ENCODE results near the gene C18orf63. TPM values are rescaled to one million over a fixed set of nuclear protein-coding genes. Genes with fewer than 3 reads are reported as not detected.

Gene C18orf63
- total and polyA plus RNA-seq, 2 donors (not counting 3 experiments of a cell fraction or from before 2014, with no cell fraction given): not detected

GRCh38 chr18:74400813-74401212 lies 85.2 kb downstream of the C18orf63 start:
- CTCF ChIA-PET: no interaction called here
- FAIRE-seq: no peak
- BruUV-seq (replicated peaks): no TSS peak
- H3K9me3 ChIP-seq (replicated peaks; ENCODE audit: control insufficient read depth, insufficient read depth, low read length): no peaks in the 10 kb centered on the region
- no peak overlapping the region for H3K27ac ChIP-seq (ENCODE audit: insufficient read depth, low read depth, low read length)
- no peak overlapping the region for H3K9ac ChIP-seq (replicated peaks; ENCODE audit: extremely low read depth, insufficient read depth, low read length)
- POLR2A ChIA-PET: no interaction called here
- DNase-seq (ENCODE audit: low read depth, low spot score): no peak
- H3K36me3 ChIP-seq (ENCODE audit: control insufficient read depth in 2 of 2, extremely low read depth in 1 of 2, insufficient read depth in 2 of 2, low read length in 2 of 2): no peaks in the 10 kb centered on the region
- no peak overlapping the region for H2AFZ ChIP-seq (ENCODE audit: low read depth, low read length)
- dilution Hi-C loops (cut with MboI; ENCODE audit: extremely low pct_ligation_motif_present, low sequenced_read_pairs) (no loop called here), intact Hi-C loops (cut with micrococcal nuclease) (loop anchor here (10.0 kb wide), 1 partner anchor 64 kb away; no protein-coding TSS in a partner anchor)
- H4K20me1 ChIP-seq (replicated peaks; ENCODE audit: control insufficient read depth, extremely low read depth, insufficient read depth, low read length): no peaks in the 10 kb centered on the region
- no peaks in the 10 kb centered on the region for H3K79me2 ChIP-seq (ENCODE audit: control insufficient read depth, insufficient read depth, low read length)
- no peaks in the 10 kb centered on the region for H3K9me1 ChIP-seq (replicated peaks; ENCODE audit: control insufficient read depth, extremely low read depth, insufficient read depth, low read length)
- H3K4me2 ChIP-seq (ENCODE audit: insufficient read depth, low read length): no peak overlapping the region
- H3K4me3 ChIP-seq (replicated peaks in 1 of 3; ENCODE audit: insufficient read depth in 1 of 3, low read depth in 1 of 3, low read length in 3 of 3): no peak overlapping the region
- H3K27me3 ChIP-seq (ENCODE audit: control insufficient read depth in 2 of 2, insufficient read depth in 2 of 2, low read length in 2 of 2): no peaks in the 10 kb centered on the region
- no peaks in the 10 kb centered on the region for H3K4me1 ChIP-seq (ENCODE audit: control insufficient read depth, extremely low read depth, insufficient read depth, low read length)
- TF ChIP-seq GATA2 (IDR thresholded peaks at IDR 0.05; ENCODE audit: insufficient read depth, insufficient read length, low read depth, low read length) (no peak), FOS (IDR thresholded peaks at IDR 0.05; ENCODE audit: borderline replicate concordance, insufficient read depth, low read length) (no peak), CTCF (IDR thresholded peaks at IDR 0.05; ENCODE audit: extremely low read depth in 1 of 2, insufficient read depth in 1 of 2, low read depth in 1 of 2, low read length in 2 of 2) (no peak), MAX (IDR thresholded peaks at IDR 0.05; ENCODE audit: insufficient read depth, insufficient read length) (no peak), POLR2A (IDR thresholded peaks at IDR 0.05; ENCODE audit: low read depth, low read length) (no peak), EZH2 (IDR thresholded peaks at IDR 0.05; ENCODE audit: borderline replicate concordance, low read depth, low read length, severe bottlenecking) (no peak), JUN (IDR thresholded peaks at IDR 0.05; ENCODE audit: borderline replicate concordance, insufficient read depth, insufficient read length, low read depth) (no peak), MYC (IDR thresholded peaks at IDR 0.05; ENCODE audit: low read depth, low read length) (no peak), POLR2AphosphoS5 (IDR thresholded peaks at IDR 0.05; ENCODE audit: insufficient read depth, low read depth, low read length) (no peak)

Data from endothelial cell of umbilical vein (primary cell).